ENCODE data around the gene MAGEA4. TPM values are rescaled to one million over a fixed set of nuclear protein-coding genes. Genes with fewer than 3 reads are reported as not detected.
A peak's percentile ranks its signal among the peaks of the same experiment; 100 is the strongest.

The MAGEA4 gene
- total RNA-seq, 2 donors from 2014 or later = not detected

DNA sequence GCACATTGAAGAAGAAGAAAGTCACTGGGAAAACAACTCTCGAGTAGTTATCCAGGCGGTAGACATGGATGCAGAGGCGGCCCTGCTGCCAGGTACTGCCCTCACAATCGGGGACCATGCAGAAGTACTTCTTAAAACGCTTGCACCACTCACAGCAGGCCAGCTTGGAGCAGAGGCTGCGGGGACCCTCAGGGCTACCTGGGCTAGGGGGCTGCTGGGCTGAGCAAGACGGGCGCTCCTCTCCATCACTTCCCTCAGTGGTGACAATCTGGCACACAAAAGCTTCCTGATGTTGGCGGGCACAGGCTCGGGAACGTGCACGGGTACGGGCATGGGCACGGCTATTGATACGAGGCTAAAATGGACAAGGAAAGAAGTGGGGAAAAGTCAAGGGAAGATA lies 42.0 kb downstream of the MAGEA4 start:
- DNase-seq (ENCODE audit: low spot score) = no peak
- Histone ChIP-seq H3K9me3 (no peaks in the 10 kb centered on the region), H3K27ac (no peak overlapping the region), H3K4me1 (ENCODE audit: control insufficient read depth in 1 of 2, low read depth in 2 of 2) (no peaks in the 10 kb centered on the region), H3K36me3 (no peaks in the 10 kb centered on the region), H3K27me3 (replicated peaks; ENCODE audit: insufficient read depth) (no peaks in the 10 kb centered on the region), H3K4me3 (no peak overlapping the region)
- no peak for ATAC-seq (ENCODE audit: insufficient number of reproducible peaks, low FRiP score, low read depth)
- no peak for TF ChIP-seq CTCF (IDR thresholded peaks at IDR 0.05)

DNA sequence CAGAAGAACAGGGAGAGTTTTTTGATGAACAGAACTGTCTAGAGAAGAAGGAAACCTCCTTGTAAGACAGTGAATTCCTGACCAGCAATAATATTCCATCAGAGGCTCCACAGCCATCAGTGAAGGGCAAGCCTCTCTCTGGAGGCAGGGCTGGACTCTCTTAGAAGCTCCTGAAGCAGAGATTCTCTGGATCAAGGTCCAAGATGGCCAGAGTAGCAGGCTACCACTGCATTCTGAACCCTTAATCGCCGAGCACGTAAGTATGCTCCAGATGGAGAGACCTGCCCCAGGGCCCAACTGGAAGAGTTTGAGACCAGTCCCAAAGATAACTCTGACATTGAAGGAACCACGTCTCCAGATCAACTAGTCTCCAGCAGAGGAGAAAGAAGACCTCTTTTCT lies 45.4 kb downstream of the MAGEA4 start:
- Histone ChIP-seq H3K36me3 (no peaks in the 10 kb centered on the region), H3K4me3 (no peak overlapping the region), H3K27me3 (replicated peaks; ENCODE audit: insufficient read depth) (no peaks in the 10 kb centered on the region), H3K27ac (no peak overlapping the region), H3K9me3 (no peaks in the 10 kb centered on the region), H3K4me1 (ENCODE audit: control insufficient read depth in 1 of 2, low read depth in 2 of 2) (no peaks in the 10 kb centered on the region)
- ATAC-seq (ENCODE audit: insufficient number of reproducible peaks, low FRiP score, low read depth) (no peak), DNase-seq (ENCODE audit: low spot score) (no peak)
- TF ChIP-seq CTCF (IDR thresholded peaks at IDR 0.05) = no peak

DNA sequence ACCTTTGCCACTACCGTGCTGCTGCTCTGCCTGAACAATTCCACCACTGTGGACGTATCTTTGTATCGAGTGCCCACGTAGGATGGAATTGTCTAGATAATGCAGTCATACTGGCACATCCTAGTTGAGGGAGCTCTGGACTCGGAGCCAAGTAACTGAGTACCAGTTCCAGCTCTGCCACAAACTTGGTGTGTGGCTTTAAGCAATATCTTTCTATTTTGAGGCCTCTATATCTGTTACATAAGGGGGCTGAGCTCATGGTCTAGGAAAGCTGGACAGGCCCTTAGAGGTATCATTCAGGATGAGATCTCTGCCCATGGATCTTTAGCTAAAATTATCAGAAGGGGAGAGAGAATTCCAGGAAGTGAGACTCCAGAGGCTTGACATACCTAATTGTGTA lies 49.3 kb downstream of the MAGEA4 start:
- ATAC-seq (ENCODE audit: insufficient number of reproducible peaks, low FRiP score, low read depth) (no peak), DNase-seq (ENCODE audit: low spot score) (no peak)
- no peak for TF ChIP-seq CTCF (IDR thresholded peaks at IDR 0.05)

DNA sequence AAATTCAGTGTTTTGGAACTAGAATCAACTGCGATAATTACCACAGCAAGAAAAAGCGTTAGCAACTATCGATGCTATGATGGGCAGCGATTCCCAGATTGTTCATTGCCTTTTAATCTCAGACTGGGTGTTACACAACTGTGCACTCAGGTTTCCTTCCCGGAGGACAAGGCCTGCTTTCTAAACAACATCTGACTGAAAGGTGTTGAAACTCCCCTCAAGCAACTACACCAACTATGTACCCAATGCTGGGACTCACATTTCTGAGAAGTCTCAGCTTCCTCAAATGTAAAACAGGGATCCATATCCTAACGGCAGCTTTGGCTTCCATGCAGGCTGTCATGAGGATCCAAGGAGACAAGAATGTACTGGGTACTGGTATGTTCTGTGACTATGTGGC lies 53.5 kb downstream of the MAGEA4 start:
- Histone ChIP-seq H3K27ac (no peak overlapping the region), H3K4me1 (ENCODE audit: control insufficient read depth in 1 of 2, low read depth in 2 of 2) (peaks cover 0 to 5% of the 10 kb centered on the region in 2 donors), H3K9me3 (no peaks in the 10 kb centered on the region), H3K36me3 (no peaks in the 10 kb centered on the region), H3K27me3 (replicated peaks; ENCODE audit: insufficient read depth) (no peaks in the 10 kb centered on the region), H3K4me3 (no peak overlapping the region)
- no peak for TF ChIP-seq CTCF (IDR thresholded peaks at IDR 0.05)
- no peak for DNase-seq (ENCODE audit: low spot score)
- ATAC-seq (ENCODE audit: insufficient number of reproducible peaks, low FRiP score, low read depth) = no peak

More for the DNA sequence above, 49.3 kb downstream of the MAGEA4 start:
- Histone ChIP-seq H3K9me3 (no peaks in the 10 kb centered on the region), H3K4me1 (ENCODE audit: control insufficient read depth in 1 of 2, low read depth in 2 of 2) (no peaks in the 10 kb centered on the region), H3K27ac (no peak overlapping the region), H3K36me3 (no peaks in the 10 kb centered on the region), H3K4me3 (no peak overlapping the region), H3K27me3 (replicated peaks; ENCODE audit: insufficient read depth) (no peaks in the 10 kb centered on the region)

GRCh38 chrX:151970027-151970426 lies 57.3 kb downstream of the MAGEA4 start:
- H3K4me1 ChIP-seq (ENCODE audit: control insufficient read depth in 1 of 2, low read depth in 2 of 2) = peaks cover 0 to 11% of the 10 kb centered on the region in 2 donors
- no peak for ATAC-seq (ENCODE audit: insufficient number of reproducible peaks, low FRiP score, low read depth)
- no peak overlapping the region for H3K4me3 ChIP-seq
- no peaks in the 10 kb centered on the region for H3K9me3 ChIP-seq
- TF ChIP-seq CTCF (IDR thresholded peaks at IDR 0.05) = no peak
- no peaks in the 10 kb centered on the region for H3K36me3 ChIP-seq
- H3K27me3 ChIP-seq (replicated peaks; ENCODE audit: insufficient read depth) = no peaks in the 10 kb centered on the region
- H3K27ac ChIP-seq = peak overlapping the region in 1 of 2 donors; percentile 30
- DNase-seq (ENCODE audit: low spot score) = no peak

All from thoracic aorta (tissue), 2 donors.